ENCODE measurements around the gene INTS11.

DNA sequence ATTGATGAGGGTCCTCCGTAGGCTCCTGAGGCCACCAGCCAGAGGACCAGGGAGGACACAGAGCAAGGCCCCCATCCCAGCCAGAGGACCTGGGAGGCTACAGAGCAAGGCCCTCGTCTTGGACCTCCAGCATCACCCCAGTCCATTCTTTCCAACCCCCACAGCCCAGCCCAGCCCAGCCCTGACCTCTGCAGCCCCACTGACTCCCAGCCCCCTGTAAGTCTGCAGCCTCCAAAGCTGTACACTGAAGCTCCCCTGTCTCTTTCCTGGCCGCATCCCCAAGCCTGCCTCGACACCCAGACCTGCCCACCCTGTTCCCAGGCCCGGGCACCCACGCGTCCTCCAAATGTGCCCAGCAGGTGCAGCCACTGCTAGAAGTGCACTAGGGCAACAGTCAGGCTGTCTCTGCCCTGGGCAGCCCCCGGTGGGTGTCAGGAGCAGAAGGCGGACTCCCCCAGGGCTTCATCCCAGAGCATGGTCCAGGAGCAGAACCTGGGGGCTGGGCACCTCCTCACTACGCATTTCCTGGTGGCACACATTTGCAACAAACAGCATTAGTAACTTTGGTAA, 22.7 kb upstream of the INTS11 start:
- TF ChIP-seq POLR2A (IDR thresholded peaks at IDR 0.05; ENCODE audit: low read length) (no peak), REST (IDR thresholded peaks at IDR 0.05) (no peak)

Measured in A549 (cell line).